WERI-Rb-1 (cell line): ENCODE data around the gene STPG2.

Experiments used
- DNase-seq: peaks from one replicate; pipeline ENCODE4 v3.0.0-alpha.2; 2020
- H3K27ac ChIP-seq: fragments of 250-450 bp; sonication (Bioruptor Pico); 2 replicates; pipeline ENCODE4 v1.5.1; 2020; ENCODE audit warnings: mild to moderate bottlenecking, moderate library complexity
- H3K27me3 ChIP-seq: fragments of 250-450 bp; sonication (Bioruptor Pico); 2 replicates; pipeline ENCODE4 v1.5.1; 2021; ENCODE audit warnings: mild to moderate bottlenecking, low read depth, moderate library complexity; ENCODE audit not compliant: insufficient read depth, severe bottlenecking
- H3K36me3 ChIP-seq: fragments of 250-450 bp; sonication (Bioruptor Pico); 2 replicates; pipeline ENCODE4 v1.5.1; 2020; ENCODE audit warnings: mild to moderate bottlenecking, moderate library complexity
- H3K4me3 ChIP-seq: 2 replicates; pipeline ENCODE4 v1.5.1; 2011; ENCODE audit warnings: low read depth, mild to moderate bottlenecking, control low read depth, low read length
- H3K9me3 ChIP-seq: fragments of 250-450 bp; sonication (Bioruptor Pico); 2 replicates; pipeline ENCODE4 v1.5.1; 2021; ENCODE audit warnings: mild to moderate bottlenecking, moderate library complexity; ENCODE audit not compliant: severe bottlenecking
- TF ChIP-seq, protein P1 (sequence below): IDR thresholded peaks from 2 replicates; pipeline ENCODE4 v1.5.1; 2011; ENCODE audit warnings: low read depth, mild to moderate bottlenecking, control low read depth, inconsistent platforms, low read length

STPG2 gene

DNA sequence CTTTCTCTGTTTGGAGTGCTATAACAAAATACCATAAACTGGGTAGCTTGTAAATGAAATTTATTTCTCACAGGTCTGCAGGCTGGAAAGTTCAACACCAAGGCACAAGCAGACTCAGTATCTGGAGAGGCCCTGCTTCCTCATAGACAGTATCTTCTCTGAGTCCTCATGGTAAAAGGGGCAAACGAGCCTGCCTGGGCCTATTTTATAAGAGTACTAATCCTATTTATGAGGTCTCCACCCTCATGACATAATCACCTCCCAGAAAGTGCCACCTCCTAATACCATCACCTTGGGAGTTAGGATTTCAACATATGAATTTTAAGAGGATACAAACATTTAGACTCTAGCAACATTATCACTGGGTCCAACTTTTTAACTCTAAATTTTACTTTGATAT is 200.3 kb downstream of the STPG2 start:
- no peaks in the 10 kb centered on the region for H3K9me3 ChIP-seq
- TF ChIP-seq, protein P1, sequence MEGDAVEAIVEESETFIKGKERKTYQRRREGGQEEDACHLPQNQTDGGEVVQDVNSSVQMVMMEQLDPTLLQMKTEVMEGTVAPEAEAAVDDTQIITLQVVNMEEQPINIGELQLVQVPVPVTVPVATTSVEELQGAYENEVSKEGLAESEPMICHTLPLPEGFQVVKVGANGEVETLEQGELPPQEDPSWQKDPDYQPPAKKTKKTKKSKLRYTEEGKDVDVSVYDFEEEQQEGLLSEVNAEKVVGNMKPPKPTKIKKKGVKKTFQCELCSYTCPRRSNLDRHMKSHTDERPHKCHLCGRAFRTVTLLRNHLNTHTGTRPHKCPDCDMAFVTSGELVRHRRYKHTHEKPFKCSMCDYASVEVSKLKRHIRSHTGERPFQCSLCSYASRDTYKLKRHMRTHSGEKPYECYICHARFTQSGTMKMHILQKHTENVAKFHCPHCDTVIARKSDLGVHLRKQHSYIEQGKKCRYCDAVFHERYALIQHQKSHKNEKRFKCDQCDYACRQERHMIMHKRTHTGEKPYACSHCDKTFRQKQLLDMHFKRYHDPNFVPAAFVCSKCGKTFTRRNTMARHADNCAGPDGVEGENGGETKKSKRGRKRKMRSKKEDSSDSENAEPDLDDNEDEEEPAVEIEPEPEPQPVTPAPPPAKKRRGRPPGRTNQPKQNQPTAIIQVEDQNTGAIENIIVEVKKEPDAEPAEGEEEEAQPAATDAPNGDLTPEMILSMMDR, result no peak
- no peak overlapping the region for H3K4me3 ChIP-seq

DNA sequence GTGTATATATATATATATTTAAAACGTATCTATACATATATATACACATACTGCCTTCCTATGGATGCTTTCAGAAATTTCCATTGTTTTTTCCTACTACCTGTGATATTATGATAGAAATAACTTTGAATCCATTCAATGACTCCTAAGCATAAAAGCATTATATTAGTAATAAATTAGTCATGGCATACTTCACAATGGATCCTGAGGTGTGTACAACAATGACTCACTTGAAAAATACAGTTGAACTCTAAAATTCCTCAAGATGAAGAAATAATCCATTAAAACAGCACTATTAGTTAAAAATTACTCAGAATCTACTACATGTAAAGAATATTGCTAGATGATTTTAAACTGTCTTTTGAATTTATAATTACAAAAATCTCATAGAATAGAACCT is 201.1 kb downstream of the STPG2 start:
- TF ChIP-seq, protein P1, result no peak
- no peaks in the 10 kb centered on the region for H3K27me3 ChIP-seq
- H3K4me3 ChIP-seq, result no peak overlapping the region
- no peaks in the 10 kb centered on the region for H3K36me3 ChIP-seq
- DNase-seq, result no peak
- H3K9me3 ChIP-seq, result no peaks in the 10 kb centered on the region
- no peak overlapping the region for H3K27ac ChIP-seq

More for the DNA sequence above, 200.3 kb downstream of the STPG2 start:
- DNase-seq, result no peak
- Histone ChIP-seq H3K27ac (no peak overlapping the region), H3K27me3 (no peaks in the 10 kb centered on the region), H3K36me3 (no peaks in the 10 kb centered on the region)

DNA sequence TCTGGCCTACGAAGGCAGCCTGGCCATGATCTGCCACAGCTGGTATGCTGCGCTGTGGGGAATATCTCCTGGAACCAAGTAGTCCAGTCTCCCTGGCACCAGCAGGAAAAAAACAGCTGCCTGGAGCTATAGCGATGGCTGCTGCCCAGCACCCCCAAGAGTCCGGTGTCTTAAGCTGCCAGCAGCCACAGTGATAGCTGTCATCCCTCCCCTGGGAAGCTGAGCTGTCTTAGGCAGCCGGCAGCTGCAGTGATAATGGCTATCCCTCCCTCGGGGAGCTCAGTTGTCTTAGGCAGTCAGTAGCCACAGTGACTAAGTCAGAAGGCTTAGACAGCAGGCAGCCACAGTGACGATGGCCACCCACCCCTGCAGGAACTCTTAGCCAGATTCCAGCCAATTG is 205.1 kb downstream of the STPG2 start:
- no peak overlapping the region for H3K4me3 ChIP-seq
- H3K27me3 ChIP-seq, result no peaks in the 10 kb centered on the region
- TF ChIP-seq, protein P1, result no peak
- H3K36me3 ChIP-seq, result no peaks in the 10 kb centered on the region
- no peaks in the 10 kb centered on the region for H3K9me3 ChIP-seq
- no peak overlapping the region for H3K27ac ChIP-seq
- DNase-seq, result peak; percentile 72

DNA sequence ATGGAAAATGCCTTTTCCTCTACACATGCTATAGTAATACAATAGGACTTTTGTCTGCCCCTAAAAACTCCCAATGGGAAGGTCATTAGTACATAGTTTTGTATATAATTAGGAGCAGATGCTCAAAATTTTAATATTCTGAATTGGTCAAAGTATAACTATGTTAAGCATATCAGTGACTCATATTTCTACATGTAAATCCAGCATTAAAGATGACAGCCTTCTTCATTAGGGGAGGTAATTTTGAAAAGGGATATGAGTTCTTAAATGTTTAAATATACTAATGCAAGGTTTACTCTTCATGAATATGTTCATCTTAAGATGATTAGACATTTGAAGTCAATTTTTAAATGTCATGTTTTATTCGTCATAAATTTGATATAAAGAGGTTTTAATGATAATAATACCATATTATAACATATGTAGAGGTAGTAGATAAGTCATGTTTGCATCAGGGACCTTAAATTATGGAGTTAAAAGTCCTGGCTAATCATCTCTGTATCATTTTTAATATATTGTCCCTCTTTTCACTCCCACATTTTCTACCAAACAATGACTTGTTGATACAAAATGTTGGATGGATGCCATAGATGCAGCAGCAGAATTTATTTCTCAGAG is 218.8 kb downstream of the STPG2 start:
- Histone ChIP-seq H3K4me3 (no peak overlapping the region), H3K27ac (no peak overlapping the region), H3K9me3 (no peaks in the 10 kb centered on the region), H3K27me3 (no peaks in the 10 kb centered on the region), H3K36me3 (no peaks in the 10 kb centered on the region)
- TF ChIP-seq, protein P1, result no peak
- no peak for DNase-seq

DNA sequence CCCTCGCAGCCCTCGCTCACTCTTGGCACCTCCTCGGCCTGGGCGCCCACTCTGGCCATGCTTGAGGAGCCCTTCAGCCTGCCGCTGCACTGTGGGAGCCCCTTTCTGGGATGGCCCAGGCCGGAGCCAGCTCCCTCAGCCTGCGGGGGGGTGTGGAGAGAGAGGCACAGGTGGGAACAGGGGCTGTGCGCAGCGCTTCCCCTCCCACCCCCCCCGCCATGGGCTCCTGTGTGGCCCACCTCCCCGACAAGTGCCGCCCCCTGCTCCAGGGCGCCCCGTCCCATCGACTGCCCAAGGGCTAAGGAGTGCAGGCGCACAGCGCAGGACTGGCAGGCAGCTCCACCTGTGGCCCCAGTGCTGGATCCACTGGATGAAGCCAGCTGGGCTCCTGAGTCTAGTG is 220.2 kb downstream of the STPG2 start:
- Histone ChIP-seq H3K9me3 (no peaks in the 10 kb centered on the region), H3K36me3 (no peaks in the 10 kb centered on the region), H3K4me3 (no peak overlapping the region), H3K27me3 (no peaks in the 10 kb centered on the region), H3K27ac (no peak overlapping the region)
- no peak for DNase-seq
- TF ChIP-seq, protein P1, result no peak

DNA sequence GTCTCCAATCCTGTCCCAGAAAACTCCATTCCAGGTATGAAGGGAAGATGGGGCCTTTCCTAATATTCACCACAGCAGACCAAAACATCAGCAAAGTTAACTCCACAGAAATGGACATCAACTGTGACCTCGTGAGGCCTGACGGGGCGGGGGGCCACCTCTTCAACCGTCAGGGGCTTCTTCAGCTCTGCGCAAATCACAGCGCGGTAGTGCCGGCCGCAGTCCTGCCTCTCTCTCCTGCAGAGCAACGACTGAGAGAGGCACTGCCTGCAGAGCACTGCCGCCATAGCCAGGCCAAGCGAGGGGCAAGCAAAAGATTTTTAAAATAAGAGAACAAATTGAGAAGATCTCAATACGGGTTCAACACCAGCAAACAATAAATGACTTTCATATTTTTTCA is 226.2 kb downstream of the STPG2 start:
- TF ChIP-seq, protein P1, result no peak
- DNase-seq, result no peak
- Histone ChIP-seq H3K36me3 (no peaks in the 10 kb centered on the region), H3K27ac (no peak overlapping the region), H3K27me3 (no peaks in the 10 kb centered on the region), H3K4me3 (no peak overlapping the region), H3K9me3 (no peaks in the 10 kb centered on the region)
